Esophagus squamous epithelium (tissue), 5 donors: ENCODE data around the gene CHD2. TPM values are rescaled to one million over a fixed set of nuclear protein-coding genes. Genes with fewer than 3 reads are reported as not detected.
A peak's percentile ranks its signal among the peaks of the same experiment; 100 is the strongest.

Source experiments
- DNase-seq: peaks from one replicate; lab custom pipeline; 2025; lab: John Stamatoyannopoulos, UW
- H3K27ac ChIP-seq, 4 donors: fragments of 200-600 bp; sonication (generic); one replicate each; pipeline ENCODE4 v1.5.1; 2016 to 2019; ENCODE audit warnings: mild to moderate bottlenecking in 1 of 4
- H3K27me3 ChIP-seq, 4 donors: fragments of 200-600 bp; sonication (generic); 1 replicate in 3 of 4; 2 replicates in 1 of 4; pipeline versions ENCODE4 v1.5.1 to v1.6.0; 2017 to 2021; ENCODE audit warnings: antibody characterized with exemption in 1 of 4
- H3K36me3 ChIP-seq, 3 donors: fragments of 200-600 bp; sonication (generic); one replicate each; pipeline ENCODE4 v1.5.1; 2016 to 2019
- H3K4me1 ChIP-seq, 3 donors: fragments of 200-600 bp; sonication (generic); one replicate each; pipeline ENCODE4 v1.5.1; 2017 to 2019
- H3K4me3 ChIP-seq, 4 donors: fragments of 200-600 bp; sonication (generic); 1 replicate in 3 of 4; 2 replicates in 1 of 4; pipeline ENCODE4 v1.5.1; 2016 to 2019; ENCODE audit warnings: mild to moderate bottlenecking in 2 of 4, moderate library complexity in 1 of 4
- H3K9me3 ChIP-seq, 3 donors: fragments of 200-600 bp; sonication (generic); one replicate each; pipeline ENCODE4 v1.5.1; 2016 to 2019
- POLR2A ChIP-seq, 4 donors: fragments of 450-650 bp; IDR thresholded peaks; one replicate each; pipeline ENCODE4 v1.6.1; 2017; ENCODE audit warnings: antibody characterized with exemption in 4 of 4, mild to moderate bottlenecking in 4 of 4, moderate library complexity in 3 of 4
- WGBS, 2 donors: methylation state at CpG; one replicate each; pipeline ENCODE4 v1.1.5; 2018; 5-methylcytosine and 5-hydroxymethylcytosine counted together
- intact Hi-C: fragments of 100-400 bp; cut with DNase I; formaldehyde crosslinking; loops from one replicate; pipeline ENCODE4 v1.15.0; 2022
- total RNA-seq, 4 donors: library from RNA; depleted of rRNA; stranded (reverse); fragments of >200 nt; gene quantifications; one replicate each; pipeline ENCODE4 v1.1.0, GENCODE V29; 2016
- TF ChIP-seq, protein P1 (sequence below), 6 experiments: fragments of 450-650 bp in 4 of 6; fragments of 200-600 bp in 2 of 6; sonication (generic) in 2 of 6; IDR thresholded peaks; one replicate each; pipeline ENCODE4 v1.5.1; 2016 to 2019; ENCODE audit warnings: antibody characterized with exemption in 6 of 6, mild to moderate bottlenecking in 4 of 6, moderate library complexity in 4 of 6
- donor health status: DM: yes; HTN: yes; CAD: no.

CHD2 gene
- total RNA-seq, 4 donors from 2014 or later = 36.1 to 132 (median 74.8) TPM

DNA sequence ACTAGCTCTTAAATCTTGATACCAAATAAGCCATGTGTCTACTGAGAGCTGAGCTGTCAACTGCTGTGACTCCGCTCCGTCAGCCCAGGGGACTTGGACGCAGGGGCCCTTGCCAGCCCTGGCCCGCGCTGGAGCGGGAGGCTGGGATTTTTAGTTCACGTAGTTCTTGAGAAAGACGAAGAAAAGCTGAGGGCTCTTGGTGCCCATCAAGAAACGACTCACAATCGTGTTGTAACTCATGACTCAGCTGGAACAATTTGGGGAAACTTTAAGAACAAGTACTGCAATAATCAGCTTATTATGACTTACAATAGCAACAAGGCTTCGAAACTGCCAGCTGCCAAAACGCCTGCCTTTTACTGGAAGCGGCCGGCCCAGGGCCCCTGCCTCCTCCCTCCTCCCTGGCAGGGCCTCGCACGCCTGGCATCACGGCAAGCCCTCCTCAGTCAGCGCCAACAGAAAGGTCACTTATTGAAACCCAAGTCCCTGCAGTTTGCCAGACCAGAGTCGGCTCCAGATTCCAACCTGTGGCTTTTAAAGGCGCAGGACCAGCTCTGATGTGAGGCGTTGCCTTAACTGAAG, 128.6 kb downstream of the CHD2 start:
- Histone ChIP-seq H3K4me1 (peaks cover 41 to 68% (median 49%) of the 10 kb centered on the region in 3 donors), H3K9me3 (no peaks in the 10 kb centered on the region), H3K27me3 (no peaks in the 10 kb centered on the region), H3K36me3 (peaks cover 10 to 31% (median 23%) of the 10 kb centered on the region in 3 donors), H3K4me3 (peak overlapping the region in 1 of 4 donors; percentile 15), H3K27ac (peak overlapping the region; percentile 90 to 95 (median 92))
- 10 to 22% methylated on average over 7 to 19 of the region's 21 CpGs for WGBS, 2 donors
- TF ChIP-seq, protein P1, sequence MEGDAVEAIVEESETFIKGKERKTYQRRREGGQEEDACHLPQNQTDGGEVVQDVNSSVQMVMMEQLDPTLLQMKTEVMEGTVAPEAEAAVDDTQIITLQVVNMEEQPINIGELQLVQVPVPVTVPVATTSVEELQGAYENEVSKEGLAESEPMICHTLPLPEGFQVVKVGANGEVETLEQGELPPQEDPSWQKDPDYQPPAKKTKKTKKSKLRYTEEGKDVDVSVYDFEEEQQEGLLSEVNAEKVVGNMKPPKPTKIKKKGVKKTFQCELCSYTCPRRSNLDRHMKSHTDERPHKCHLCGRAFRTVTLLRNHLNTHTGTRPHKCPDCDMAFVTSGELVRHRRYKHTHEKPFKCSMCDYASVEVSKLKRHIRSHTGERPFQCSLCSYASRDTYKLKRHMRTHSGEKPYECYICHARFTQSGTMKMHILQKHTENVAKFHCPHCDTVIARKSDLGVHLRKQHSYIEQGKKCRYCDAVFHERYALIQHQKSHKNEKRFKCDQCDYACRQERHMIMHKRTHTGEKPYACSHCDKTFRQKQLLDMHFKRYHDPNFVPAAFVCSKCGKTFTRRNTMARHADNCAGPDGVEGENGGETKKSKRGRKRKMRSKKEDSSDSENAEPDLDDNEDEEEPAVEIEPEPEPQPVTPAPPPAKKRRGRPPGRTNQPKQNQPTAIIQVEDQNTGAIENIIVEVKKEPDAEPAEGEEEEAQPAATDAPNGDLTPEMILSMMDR (IDR thresholded peaks at IDR 0.05) = peak in 1 of 6 experiments; percentile 7
- TF ChIP-seq POLR2A (IDR thresholded peaks at IDR 0.05) = no peak
- intact Hi-C loops = no loop called here
- no peak for DNase-seq

DNA sequence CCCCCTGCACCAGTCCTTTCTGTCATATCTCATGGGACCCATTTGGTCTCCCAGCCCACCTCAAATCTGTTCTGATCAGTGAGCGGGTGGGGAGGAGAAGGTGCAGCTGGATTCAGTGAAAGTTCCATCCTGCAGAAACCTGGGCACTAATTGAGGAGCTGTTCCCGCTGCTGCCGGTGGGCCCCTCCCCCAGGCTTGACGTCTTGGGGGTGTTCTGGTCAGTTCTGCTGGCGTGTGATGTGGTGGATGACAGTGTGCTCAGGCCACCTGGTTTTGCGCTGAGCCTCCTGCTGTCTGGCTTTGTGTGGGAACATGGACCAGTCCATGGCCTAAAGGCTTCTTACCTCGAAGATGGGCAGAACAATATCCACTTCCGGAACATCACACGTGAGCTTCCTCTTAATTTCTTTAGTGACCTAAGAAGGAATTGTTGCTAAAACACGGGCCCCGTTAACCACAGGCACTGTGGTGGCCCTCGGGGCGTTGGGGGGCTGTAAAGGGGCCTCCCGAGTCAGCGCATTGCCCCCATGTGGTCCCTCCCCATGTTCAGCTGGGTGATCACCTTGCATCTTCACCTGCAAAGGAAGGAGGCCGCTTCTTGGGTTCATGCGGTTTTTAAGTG, 129.2 kb downstream of the CHD2 start:
- Histone ChIP-seq H3K4me1 (peaks cover 41 to 68% (median 49%) of the 10 kb centered on the region in 3 donors), H3K36me3 (peaks cover 8 to 25% (median 20%) of the 10 kb centered on the region in 3 donors), H3K27ac (peak overlapping the region; percentile 90 to 95 (median 92)), H3K4me3 (peak overlapping the region in 1 of 4 donors; percentile 1), H3K27me3 (no peaks in the 10 kb centered on the region), H3K9me3 (no peaks in the 10 kb centered on the region)
- DNase-seq = no peak
- intact Hi-C loops = no loop called here
- TF ChIP-seq, protein P1 (IDR thresholded peaks at IDR 0.05) = no peak
- no peak for TF ChIP-seq POLR2A (IDR thresholded peaks at IDR 0.05)
- 16 to 54% methylated on average over 5 to 6 of the region's 17 CpGs for WGBS, 2 donors

DNA sequence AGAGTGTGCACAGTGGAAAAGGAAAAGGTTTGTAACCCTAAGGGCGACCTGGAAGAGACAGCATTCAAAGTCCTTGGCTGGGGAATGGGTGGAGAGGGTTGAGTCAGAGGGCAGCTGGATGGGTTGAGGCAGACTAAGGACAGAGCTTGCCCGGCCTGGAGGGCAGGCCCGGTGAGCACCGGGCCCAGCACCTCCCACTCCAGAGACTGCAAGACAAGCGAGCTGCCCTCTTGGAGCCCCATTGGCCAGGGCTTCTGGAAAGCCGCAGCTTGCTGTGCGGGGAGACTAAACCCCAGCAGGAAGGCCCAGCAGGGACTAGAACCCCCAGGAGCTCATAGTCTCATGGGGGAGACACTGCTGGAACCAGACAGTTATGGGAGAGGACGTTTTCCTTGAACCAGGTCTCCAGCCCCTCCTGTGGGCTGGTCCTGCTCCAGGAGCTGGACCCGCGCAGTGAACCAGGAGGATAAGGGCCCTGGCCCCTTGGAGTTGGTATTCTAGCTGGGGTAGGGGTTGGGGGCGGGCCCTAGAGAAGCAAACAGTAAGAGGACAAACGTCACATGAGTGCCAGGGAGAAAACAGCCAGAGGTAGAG, 129.8 kb downstream of the CHD2 start:
- H3K27ac ChIP-seq = peak overlapping the region; percentile 90 to 95 (median 92)
- H3K36me3 ChIP-seq = peaks cover 2 to 19% (median 14%) of the 10 kb centered on the region in 3 donors
- H3K9me3 ChIP-seq = no peaks in the 10 kb centered on the region
- no peak overlapping the region for H3K4me3 ChIP-seq
- no peak for TF ChIP-seq POLR2A (IDR thresholded peaks at IDR 0.05)
- TF ChIP-seq, protein P1 (IDR thresholded peaks at IDR 0.05) = no peak
- no peak for DNase-seq
- WGBS, 2 donors = 12 to 57% methylated on average over 2 to 5 of the region's 12 CpGs
- H3K4me1 ChIP-seq = peaks cover 41 to 65% (median 49%) of the 10 kb centered on the region in 3 donors
- H3K27me3 ChIP-seq = no peaks in the 10 kb centered on the region
- intact Hi-C loops = no loop called here

DNA sequence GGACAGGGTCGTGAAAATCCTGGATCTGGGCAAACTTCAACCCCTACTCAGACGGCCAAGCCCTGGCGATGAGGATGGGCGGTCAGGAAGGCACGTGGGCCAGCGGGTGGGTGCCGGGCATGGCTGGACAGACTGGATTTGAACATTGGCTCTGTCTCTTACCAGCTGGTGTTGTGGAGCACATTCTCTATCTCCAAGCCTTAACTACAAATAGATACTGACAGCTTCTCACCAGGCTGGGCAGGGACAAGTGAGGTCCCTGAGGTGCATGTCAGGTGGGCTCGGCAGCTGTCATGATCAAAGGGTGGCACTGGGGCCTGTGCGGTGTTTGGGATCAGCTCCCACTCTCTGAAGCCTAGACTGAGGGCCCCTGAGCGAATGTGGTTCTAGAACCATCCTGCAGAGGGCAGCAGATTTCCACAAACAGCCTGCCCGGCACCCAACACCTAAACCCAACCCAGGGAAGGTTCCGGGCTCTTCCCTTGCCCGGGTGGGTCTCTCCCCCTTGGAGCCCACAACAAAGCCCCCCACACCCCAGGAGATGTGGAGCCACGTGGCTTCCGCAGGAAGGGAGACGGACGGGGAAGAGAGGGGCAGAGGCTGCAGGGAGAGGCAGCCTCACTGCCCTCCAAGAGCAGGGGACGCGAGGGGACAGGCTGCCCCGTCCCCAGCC, 130.4 kb downstream of the CHD2 start:
- intact Hi-C loops = no loop called here
- DNase-seq = no peak
- Histone ChIP-seq H3K36me3 (peaks cover 0 to 13% (median 11%) of the 10 kb centered on the region in 3 donors), H3K27ac (peak overlapping the region; percentile 90 to 95 (median 92)), H3K4me1 (peaks cover 41 to 61% (median 49%) of the 10 kb centered on the region in 3 donors), H3K27me3 (no peaks in the 10 kb centered on the region), H3K4me3 (no peak overlapping the region), H3K9me3 (no peaks in the 10 kb centered on the region)
- TF ChIP-seq, protein P1 (IDR thresholded peaks at IDR 0.05) = peak; percentile 35 to 94 (median 88)
- no peak for TF ChIP-seq POLR2A (IDR thresholded peaks at IDR 0.05)
- WGBS, 2 donors = 20 to 29% methylated on average over 10 to 12 of the region's 20 CpGs
